Ascending aorta (tissue), 2 donors: ENCODE data around the gene TGFB2. TPM values are rescaled to one million over a fixed set of nuclear protein-coding genes. Genes with fewer than 3 reads are reported as not detected.

Source experiments
- DNase-seq, 2 donors: peaks; one replicate each; pipeline ENCODE4 v3.0.0-alpha.2; 2019; ENCODE audit warnings: low spot score in 2 of 2
- H3K27ac ChIP-seq, 2 donors: fragments of 200-600 bp; sonication (generic); one replicate each; pipeline ENCODE4 v1.5.1; 2016 to 2017; ENCODE audit warnings: mild to moderate bottlenecking in 1 of 2
- H3K27me3 ChIP-seq: fragments of 200-600 bp; sonication (generic); one replicate; pipeline ENCODE4 v1.5.1; 2017
- H3K36me3 ChIP-seq, 2 donors: fragments of 200-600 bp; sonication (generic); one replicate each; pipeline ENCODE4 v1.5.1; 2016
- H3K4me1 ChIP-seq, 2 donors: fragments of 200-600 bp; sonication (generic); one replicate each; pipeline ENCODE4 v1.5.1; 2016 to 2017; ENCODE audit warnings: mild to moderate bottlenecking in 1 of 2
- H3K4me3 ChIP-seq, 2 donors: fragments of 200-600 bp; sonication (generic); one replicate each; pipeline ENCODE4 v1.5.1; 2016 to 2017; ENCODE audit warnings: mild to moderate bottlenecking in 1 of 2
- H3K9me3 ChIP-seq, 2 donors: fragments of 200-600 bp; sonication (generic); one replicate each; pipeline ENCODE4 v1.5.1; 2016
- CTCF ChIP-seq, 3 experiments: fragments of 200-600 bp in 2 of 3; fragments of 450-650 bp in 1 of 3; sonication (generic) in 2 of 3; IDR thresholded peaks; one replicate each; pipeline ENCODE4 v1.5.1; 2016 to 2019; ENCODE audit warnings: antibody characterized with exemption in 3 of 3, mild to moderate bottlenecking in 1 of 3, moderate library complexity in 1 of 3
- intact Hi-C: fragments of 100-400 bp; cut with DNase I; formaldehyde crosslinking; loops from one replicate; pipeline ENCODE4 v1.15.1; 2023
- total RNA-seq: library from RNA; depleted of rRNA; stranded (reverse); fragments of >200 nt; gene quantifications from one replicate; pipeline ENCODE4 v1.1.0, GENCODE V29; 2016

TGFB2 gene
- total RNA-seq, 1 donor from 2014 or later: 9.9 TPM

GRCh38 chr1:218480137-218480536, 135.0 kb downstream of the TGFB2 start:
- Histone ChIP-seq H3K4me1 (peaks cover 3 to 29% of the 10 kb centered on the region in 2 donors), H3K27ac (peak overlapping the region; percentile 35 to 37), H3K36me3 (no peaks in the 10 kb centered on the region), H3K27me3 (no peaks in the 10 kb centered on the region), H3K4me3 (no peak overlapping the region), H3K9me3 (no peaks in the 10 kb centered on the region)
- DNase-seq: peak in 1 of 2 donors; percentile 77
- no peak for TF ChIP-seq CTCF (IDR thresholded peaks at IDR 0.05)
- intact Hi-C loops: loop anchor here (1.0 to 2.0 kb wide), 2 partner anchors 18 to 19 kb away; no protein-coding TSS in a partner anchor

- peak overlapping the region; percentile 35 to 37 for H3K27ac ChIP-seq
- no peak for TF ChIP-seq CTCF (IDR thresholded peaks at IDR 0.05)
- DNase-seq: no peak
- intact Hi-C loops: loop anchor here (1.0 to 2.0 kb wide), 2 partner anchors 18 to 20 kb away; no protein-coding TSS in a partner anchor
- no peak overlapping the region for H3K4me3 ChIP-seq
- H3K36me3 ChIP-seq: no peaks in the 10 kb centered on the region
- H3K9me3 ChIP-seq: no peaks in the 10 kb centered on the region
- no peaks in the 10 kb centered on the region for H3K27me3 ChIP-seq
- H3K4me1 ChIP-seq: peaks cover 3 to 29% of the 10 kb centered on the region in 2 donors
These were observed 135.5 kb downstream of the TGFB2 start for GRCh38 chr1:218480588-218481099.

GRCh38 chr1:218481116-218481775, 136.1 kb downstream of the TGFB2 start:
- Histone ChIP-seq H3K4me1 (peaks cover 3 to 29% of the 10 kb centered on the region in 2 donors), H3K27me3 (no peaks in the 10 kb centered on the region), H3K27ac (peak overlapping the region; percentile 20 to 35), H3K9me3 (no peaks in the 10 kb centered on the region), H3K4me3 (no peak overlapping the region), H3K36me3 (no peaks in the 10 kb centered on the region)
- DNase-seq: no peak
- TF ChIP-seq CTCF (IDR thresholded peaks at IDR 0.05): no peak
- intact Hi-C loops: loop anchor here (2.0 kb wide), 1 partner anchor 20 kb away; no protein-coding TSS in a partner anchor

- Histone ChIP-seq H3K4me1 (peaks cover 3 to 23% of the 10 kb centered on the region in 2 donors), H3K9me3 (no peaks in the 10 kb centered on the region), H3K4me3 (no peak overlapping the region), H3K27ac (peak overlapping the region; percentile 22 to 63), H3K36me3 (no peaks in the 10 kb centered on the region), H3K27me3 (no peaks in the 10 kb centered on the region)
- intact Hi-C loops: no loop called here
- DNase-seq: no peak
- TF ChIP-seq CTCF (IDR thresholded peaks at IDR 0.05): no peak
These were observed 137.5 kb downstream of the TGFB2 start for GRCh38 chr1:218482683-218483082.

- TF ChIP-seq CTCF (IDR thresholded peaks at IDR 0.05): no peak
- no peak overlapping the region for H3K27ac ChIP-seq
- intact Hi-C loops: no loop called here
- H3K27me3 ChIP-seq: no peaks in the 10 kb centered on the region
- H3K4me3 ChIP-seq: no peak overlapping the region
- H3K9me3 ChIP-seq: no peaks in the 10 kb centered on the region
- H3K4me1 ChIP-seq: peaks cover 0 to 23% of the 10 kb centered on the region in 2 donors
- no peak for DNase-seq
- H3K36me3 ChIP-seq: no peaks in the 10 kb centered on the region
These were observed 140.2 kb downstream of the TGFB2 start for GRCh38 chr1:218485241-218485928.
